Measurements from ENCODE around the gene THBS2.
"Not testable (repeated sequence)": the region's sequence is repeated elsewhere in the genome, so short reads cannot be mapped to it uniquely, and the experiment has no call there.

The THBS2 gene

GRCh38 chr6:169253337-169254238, at the start of gene THBS2:
THBS2 (minus strand) TSS chr6:169253846; CDS start chr6:169250784, 3,062 bp downstream.
- DNase-seq (ENCODE audit: low read depth in 2 of 2): peak; percentile 86 to 88

- DNase-seq (ENCODE audit: low read depth in 2 of 2): no peak
Observed at GRCh38 chr6:169302716-169303115, 49.1 kb upstream of the THBS2 start.

- no peak for DNase-seq (ENCODE audit: low read depth in 2 of 2)
Observed at GRCh38 chr6:169302255-169302654, 48.6 kb upstream of the THBS2 start.

GRCh38 chr6:169300916-169301315, 47.3 kb upstream of the THBS2 start:
- DNase-seq (ENCODE audit: low read depth in 2 of 2): peak; percentile 48 to 57

GRCh38 chr6:169298626-169299025, 45.0 kb upstream of the THBS2 start:
- not testable (repeated sequence) for DNase-seq (ENCODE audit: low read depth in 2 of 2)

GRCh38 chr6:169296622-169297021, 43.0 kb upstream of the THBS2 start:
- no peak for DNase-seq (ENCODE audit: low read depth in 2 of 2)

GRCh38 chr6:169296170-169296569, 42.5 kb upstream of the THBS2 start:
- DNase-seq (ENCODE audit: low read depth in 2 of 2): no peak

- no peak for DNase-seq (ENCODE audit: low read depth in 2 of 2)
Observed at GRCh38 chr6:169293196-169293595, 39.5 kb upstream of the THBS2 start.

GRCh38 chr6:169292338-169293124, 38.9 kb upstream of the THBS2 start:
- DNase-seq (ENCODE audit: low read depth in 2 of 2): peak; percentile 96 to 97

- no peak for DNase-seq (ENCODE audit: low read depth in 2 of 2)
Observed at GRCh38 chr6:169291646-169292337, 38.1 kb upstream of the THBS2 start.

- no peak for DNase-seq (ENCODE audit: low read depth in 2 of 2)
Observed at GRCh38 chr6:169291148-169291547, 37.5 kb upstream of the THBS2 start.

- DNase-seq (ENCODE audit: low read depth in 2 of 2): peak; percentile 53
Observed at GRCh38 chr6:169289619-169290339, 36.1 kb upstream of the THBS2 start.

- no peak for DNase-seq (ENCODE audit: low read depth in 2 of 2)
Observed at GRCh38 chr6:169289257-169289618, 35.6 kb upstream of the THBS2 start.

- DNase-seq (ENCODE audit: low read depth in 2 of 2): no peak
Observed at GRCh38 chr6:169288591-169288990, 34.9 kb upstream of the THBS2 start.

GRCh38 chr6:169287675-169288074, 34.0 kb upstream of the THBS2 start:
- no peak for DNase-seq (ENCODE audit: low read depth in 2 of 2)

- no peak for DNase-seq (ENCODE audit: low read depth in 2 of 2)
Observed at GRCh38 chr6:169286961-169287360, 33.3 kb upstream of the THBS2 start.

GRCh38 chr6:169285165-169285564, 31.5 kb upstream of the THBS2 start:
- DNase-seq (ENCODE audit: low read depth in 2 of 2): no peak

GRCh38 chr6:169283924-169284323, 30.3 kb upstream of the THBS2 start:
- DNase-seq (ENCODE audit: low read depth in 2 of 2): no peak

- no peak for DNase-seq (ENCODE audit: low read depth in 2 of 2)
Observed at GRCh38 chr6:169282043-169282442, 28.4 kb upstream of the THBS2 start.

GRCh38 chr6:169277619-169278018, 24.0 kb upstream of the THBS2 start:
- DNase-seq (ENCODE audit: low read depth in 2 of 2): no peak

GRCh38 chr6:169274781-169275180, 21.1 kb upstream of the THBS2 start:
- DNase-seq (ENCODE audit: low read depth in 2 of 2): no peak

GRCh38 chr6:169273511-169273910, 19.9 kb upstream of the THBS2 start:
- DNase-seq (ENCODE audit: low read depth in 2 of 2): no peak
